IMR-90 (cell line): ENCODE data around the gene BLOC1S2. TPM values are rescaled to one million over a fixed set of nuclear protein-coding genes. Genes with fewer than 3 reads are reported as not detected.

Experiments
- ATAC-seq: fragments of 200-7000 bp; cut with Tn5 transposase; 2 replicates; pipeline ENCODE4 v1.9.1; 2020; ENCODE audit warnings: low read depth, mild to moderate bottlenecking, moderate library complexity
- BruUV-seq: library from RNA; stranded (reverse); fragments of 400-500 nt; replicated peaks from 2 replicates; lab custom pipeline; 2021; lab: Mats Ljungman, UMichigan
- CTCF ChIA-PET: fragments of 300-600 bp; formaldehyde crosslinking; extraction: SDS; loops from one replicate; lab custom pipeline; 2021; ENCODE audit warnings: antibody characterized with exemption; lab: Yijun Ruan, JAX
- POLR2A ChIA-PET: fragments of 300-600 bp; sonication (Branson Sonifier 250); formaldehyde crosslinking; loops from one replicate; lab custom pipeline; 2022; ENCODE audit warnings: antibody characterized with exemption; ENCODE audit not compliant: unreplicated experiment; lab: Charles Lee
- DNase-seq: peaks from one replicate; pipeline ENCODE4 v3.0.0; 2013
- H2AFZ ChIP-seq: replicated peaks from 2 replicates; pipeline ENCODE3; 2013; ENCODE audit warnings: low read length, mild to moderate bottlenecking; ENCODE audit not compliant: poor library complexity
- H2AK5ac ChIP-seq: 2 replicates; pipeline ENCODE4 v1.6.1; 2013; ENCODE audit warnings: low read depth, low read length, inconsistent platforms
- H2AK9ac ChIP-seq: replicated peaks from 2 replicates; pipeline ENCODE3; 2013; ENCODE audit warnings: mild to moderate bottlenecking, low read depth, low read length, moderate library complexity; ENCODE audit not compliant: poor library complexity
- H2BK120ac ChIP-seq: 2 replicates; pipeline ENCODE4 v1.6.1; 2013; ENCODE audit warnings: low read depth, low read length, inconsistent platforms
- H2BK15ac ChIP-seq: 3 replicates; pipeline ENCODE4 v1.6.1; 2013; ENCODE audit warnings: low read depth, low read length, inconsistent platforms
- H2BK20ac ChIP-seq: 2 replicates; pipeline ENCODE4 v1.6.1; 2013; ENCODE audit warnings: low read depth, mild to moderate bottlenecking, inconsistent platforms, low read length, moderate library complexity
- H2BK5ac ChIP-seq: 2 replicates; pipeline ENCODE4 v1.6.1; 2013; ENCODE audit warnings: mild to moderate bottlenecking, low read depth, low read length, inconsistent platforms; ENCODE audit not compliant: poor library complexity, severe bottlenecking
- H3K14ac ChIP-seq: replicated peaks from 2 replicates; pipeline ENCODE4 v1.6.1; 2013; ENCODE audit warnings: low read depth, low read length, inconsistent platforms
- H3K18ac ChIP-seq: 2 replicates; pipeline ENCODE4 v1.6.1; 2013; ENCODE audit warnings: low read depth, low read length, control low read depth
- H3K23ac ChIP-seq: 2 replicates; pipeline ENCODE4 v1.6.1; 2013; ENCODE audit warnings: low read depth, low read length, inconsistent platforms
- H3K27ac ChIP-seq: 2 replicates; pipeline ENCODE4 v1.5.1; 2013; ENCODE audit warnings: mild to moderate bottlenecking, control low read depth, low read length; ENCODE audit not compliant: insufficient read depth
- H3K27me3 ChIP-seq: 2 replicates; pipeline ENCODE4 v1.6.1; 2013; ENCODE audit warnings: low read length; ENCODE audit not compliant: control insufficient read depth, insufficient read depth
- H3K36me3 ChIP-seq: 2 replicates; pipeline ENCODE4 v1.6.1; 2013; ENCODE audit warnings: low read length, mixed read lengths; ENCODE audit not compliant: control insufficient read depth, insufficient read depth
- H3K4ac ChIP-seq: 2 replicates; pipeline ENCODE4 v1.6.1; 2013; ENCODE audit warnings: low read depth, low read length, inconsistent platforms
- H3K4me1 ChIP-seq: 2 replicates; pipeline ENCODE4 v1.6.1; 2013; ENCODE audit warnings: low read length, mixed read lengths; ENCODE audit not compliant: control insufficient read depth, insufficient read depth
- H3K4me2 ChIP-seq: 2 replicates; pipeline ENCODE4 v1.6.1; 2013; ENCODE audit warnings: low read depth, mild to moderate bottlenecking, control low read depth, low read length, moderate library complexity
- H3K4me3 ChIP-seq: 2 replicates; pipeline ENCODE4 v1.5.1; 2013; ENCODE audit warnings: low read depth, mild to moderate bottlenecking, control low read depth, low read length, moderate library complexity; ENCODE audit not compliant: insufficient read depth
- H3K56ac ChIP-seq: 2 replicates; pipeline ENCODE4 v1.6.1; 2013; ENCODE audit warnings: low read length, inconsistent platforms; ENCODE audit not compliant: insufficient read depth; ENCODE audit errors: extremely low read depth
- H3K79me1 ChIP-seq, 2 experiments: 2 replicates each; pipeline ENCODE4 v1.6.1; 2013; ENCODE audit warnings: low read length in 2 of 2, inconsistent platforms in 1 of 2, low read depth in 1 of 2
- H3K9ac ChIP-seq: 2 replicates; pipeline ENCODE4 v1.6.1; 2013; ENCODE audit warnings: low read depth, low read length, control low read depth
- H3K9me1 ChIP-seq: 2 replicates; pipeline ENCODE4 v1.6.1; 2013; ENCODE audit warnings: low read length, inconsistent platforms; ENCODE audit not compliant: insufficient read depth
- H3K9me3 ChIP-seq: 2 replicates; pipeline ENCODE4 v1.6.1; 2013; ENCODE audit warnings: low read length; ENCODE audit not compliant: control insufficient read depth, insufficient read depth
- H4K20me1 ChIP-seq: 2 replicates; pipeline ENCODE4 v1.6.1; 2013; ENCODE audit warnings: low read length, inconsistent platforms; ENCODE audit not compliant: insufficient read depth
- H4K5ac ChIP-seq: 2 replicates; pipeline ENCODE4 v1.6.1; 2013; ENCODE audit warnings: mild to moderate bottlenecking, low read depth, low read length, control low read depth
- H4K8ac ChIP-seq, 2 experiments: 2 replicates each; pipeline ENCODE4 v1.6.1; 2013; ENCODE audit warnings: low read depth in 2 of 2, low read length in 2 of 2, control low read depth in 1 of 2, inconsistent platforms in 1 of 2
- H4K91ac ChIP-seq: 2 replicates; pipeline ENCODE4 v1.6.1; 2013; ENCODE audit warnings: low read depth, low read length, inconsistent platforms; ENCODE audit not compliant: insufficient read depth
- BHLHE40 ChIP-seq: fragments of 150-350 bp; IDR thresholded peaks from 2 replicates; pipeline ENCODE4 v1.6.1; 2016; ENCODE audit warnings: mild to moderate bottlenecking, low read depth, low read length
- CTCF ChIP-seq: conservative IDR thresholded peaks from 2 replicates; pipeline ENCODE4 v1.5.1; 2012; ENCODE audit warnings: mild to moderate bottlenecking, low read depth, low read length, improper control_type of control experiment
- FOS ChIP-seq: fragments of 150-350 bp; IDR thresholded peaks from 2 replicates; pipeline ENCODE4 v1.6.1; 2016; ENCODE audit warnings: low read depth, low read length
- MAFK ChIP-seq: IDR thresholded peaks from 2 replicates; pipeline ENCODE4 v1.6.1; 2012; ENCODE audit warnings: low read depth, low read length, improper control_type of control experiment
- NFE2L2 ChIP-seq: fragments of 150-350 bp; IDR thresholded peaks from 2 replicates; pipeline ENCODE4 v1.6.1; 2016; ENCODE audit warnings: low read depth, mild to moderate bottlenecking, low read length
- RAD21 ChIP-seq: IDR thresholded peaks from 2 replicates; pipeline ENCODE4 v1.6.1; 2012; ENCODE audit warnings: low read length, improper control_type of control experiment
- RFX5 ChIP-seq: IDR thresholded peaks from 2 replicates; pipeline ENCODE4 v1.8.0; 2012; ENCODE audit warnings: low read depth, mild to moderate bottlenecking, low read length, moderate library complexity
- USF2 ChIP-seq: fragments of 150-350 bp; IDR thresholded peaks from 2 replicates; pipeline ENCODE4 v1.6.1; 2017; ENCODE audit warnings: mild to moderate bottlenecking, antibody characterized with exemption, low read length, low read depth
- whole genome bisulfite sequencing, 2 experiments: methylation state at CpG; one replicate each; pipeline versions ENCODE4 v1.1.5 to v1.1.7; 2013; ENCODE audit warnings: missing lambda C conversion rate in 2 of 2; ENCODE audit not compliant: insufficient read length in 1 of 2; ENCODE audit errors: extremely low coverage in 2 of 2; 5-methylcytosine and 5-hydroxymethylcytosine counted together
- dilution Hi-C: fragments of 300-500 bp; cut with HindIII; formaldehyde crosslinking; loops from one replicate; pipeline ENCODE4 v1.14.3; 2018; ENCODE audit warnings: low sequenced_read_pairs; ENCODE audit not compliant: unreplicated experiment
- in situ Hi-C: fragments of 300-500 bp; cut with MboI; formaldehyde crosslinking; loops from 3 replicates; pipeline ENCODE4 v1.14.3; 2019; ENCODE audit warnings: low sequenced_read_pairs, inconsistent platforms, mixed read lengths
- intact Hi-C: fragments of 100-400 bp; cut with micrococcal nuclease; formaldehyde crosslinking; loops from 2 replicates; pipeline ENCODE4 v1.10.0; 2022
- polyA plus RNA-seq, 3 experiments: library from polyadenylated mRNA; depleted of rRNA; stranded (reverse); fragments of >200 nt; gene quantifications; 2 replicates each; pipeline ENCODE4 v1.2.3, GENCODE V29; 2012; ENCODE audit warnings: low replicate concordance in 1 of 3
- total RNA-seq: library from RNA; depleted of rRNA; stranded (reverse); fragments of >200 nt; gene quantifications from 2 replicates; pipeline ENCODE4 v1.2.3, GENCODE V29; 2012

Gene BLOC1S2
- total and polyA plus RNA-seq, 2 of the 4 experiments (the other 2 are of a cell fraction): 26.0 to 28.9 TPM

GRCh38 chr10:100334762-100335161, 48.3 kb upstream of the BLOC1S2 start:
- Histone ChIP-seq H3K14ac (no peak overlapping the region), H2AK5ac (no peak overlapping the region), H3K27me3 (peaks cover 40% of the 10 kb centered on the region), H3K27ac (no peak overlapping the region), H2BK120ac (no peak overlapping the region), H2AK9ac (no peak overlapping the region), H3K9me1 (no peaks in the 10 kb centered on the region), H3K4ac (no peak overlapping the region), H2BK5ac (no peak overlapping the region), H4K8ac (no peak overlapping the region), H3K36me3 (no peaks in the 10 kb centered on the region), H4K5ac (no peak overlapping the region), H3K9ac (no peak overlapping the region), H2BK15ac (no peak overlapping the region), H3K18ac (no peak overlapping the region), H4K20me1 (no peaks in the 10 kb centered on the region), H2BK20ac (no peak overlapping the region), H3K4me3 (no peak overlapping the region), H3K9me3 (no peaks in the 10 kb centered on the region; the same call in 1 of the 2 replicates), H3K56ac (no peak overlapping the region), H2AFZ (no peak overlapping the region), H4K91ac (no peak overlapping the region), H3K4me1 (no peaks in the 10 kb centered on the region), H3K4me2 (no peak overlapping the region), H3K79me1 (no peaks in the 10 kb centered on the region), H3K23ac (no peak overlapping the region)
- dilution Hi-C loops: no loop called here
- WGBS, 2 experiments: 38% methylated on average over 1 of the region's 9 CpGs; no CpG with 5 or more reads in 1 of the 2 experiments
- ChIA-PET CTCF (interaction anchor here (0.6 kb wide), 1 partner anchor 12 kb away, joined by 4 read pairs; the partner anchor contains the start of gene SCD), POLR2A (no interaction called here)
- no TSS peak for BruUV-seq
- in situ Hi-C loops: loop anchor here (25.0 kb wide), 1 partner anchor 553 kb away; no protein-coding TSS in a partner anchor
- intact Hi-C loops: no loop called here
- ATAC-seq (no peak), DNase-seq (no peak)
- TF ChIP-seq RAD21: no peak
- TF ChIP-seq FOS: no peak
- no peak for TF ChIP-seq RFX5
- no peak for TF ChIP-seq USF2
- no peak for TF ChIP-seq NFE2L2
- TF ChIP-seq MAFK: no peak
- TF ChIP-seq CTCF: no peak
- no peak for TF ChIP-seq BHLHE40
